Ishikawa (cell line): ENCODE measurements around the gene TSGA10IP.

Experiments
- CEBPB ChIP-seq: IDR thresholded peaks from 2 replicates; pipeline ENCODE4 v1.6.1; 2012
- CREB1 ChIP-seq: IDR thresholded peaks from 2 replicates; pipeline ENCODE4 v1.6.1; 2012; ENCODE audit warnings: low read depth
- EGR1 ChIP-seq: IDR thresholded peaks from 2 replicates; pipeline ENCODE4 v1.6.1; 2012
- EP300 ChIP-seq: IDR thresholded peaks from 2 replicates; pipeline ENCODE4 v1.6.1; 2012; ENCODE audit warnings: borderline replicate concordance
- FOXM1 ChIP-seq: IDR thresholded peaks from 2 replicates; pipeline ENCODE4 v1.6.1; 2012; ENCODE audit warnings: low read depth, borderline replicate concordance
- MAX ChIP-seq: IDR thresholded peaks from 2 replicates; pipeline ENCODE4 v1.6.1; 2012
- NFIC ChIP-seq: IDR thresholded peaks from 2 replicates; pipeline ENCODE4 v1.6.1; 2012
- RAD21 ChIP-seq: IDR thresholded peaks from 2 replicates; pipeline ENCODE4 v1.6.1; 2012; ENCODE audit warnings: low read depth
- REST ChIP-seq: IDR thresholded peaks from 2 replicates; pipeline ENCODE4 v1.6.1; 2012; ENCODE audit warnings: low read depth, mild to moderate bottlenecking
- TAF1 ChIP-seq: IDR thresholded peaks from 2 replicates; pipeline ENCODE4 v1.6.1; 2012; ENCODE audit warnings: low read depth, mild to moderate bottlenecking
- TCF12 ChIP-seq: IDR thresholded peaks from 2 replicates; pipeline ENCODE4 v1.6.1; 2012; ENCODE audit warnings: low read depth
- TEAD4 ChIP-seq: IDR thresholded peaks from 2 replicates; pipeline ENCODE4 v1.6.1; 2012
- USF1 ChIP-seq: IDR thresholded peaks from 2 replicates; pipeline ENCODE4 v1.6.1; 2012
- YY1 ChIP-seq: IDR thresholded peaks from 2 replicates; pipeline ENCODE4 v1.6.1; 2012; ENCODE audit warnings: low read depth
- ZBTB7A ChIP-seq: IDR thresholded peaks from 2 replicates; pipeline ENCODE4 v1.6.1; 2012; ENCODE audit warnings: low read depth

TSGA10IP gene

GRCh38 chr11:65918211-65919140, 26.8 kb upstream of the TSGA10IP start, which contains the start of gene C11orf68:
Gene C11orf68 (minus strand): TSS chr11:65919062. CDS start chr11:65919031, 31 bp downstream.
- no peak for TF ChIP-seq USF1
- peak; percentile 91 for TF ChIP-seq YY1
- TF ChIP-seq EGR1 = peak; percentile 59; the same call in 1 of the 2 replicates
- TF ChIP-seq MAX = peak; percentile 29; the same call in 1 of the 2 replicates
- TF ChIP-seq ZBTB7A = no peak
- TF ChIP-seq TEAD4 = no peak
- TF ChIP-seq RAD21 = no peak
- 0 out of 2 replicates have a peak, but pooled peaks have one; percentile 7 for TF ChIP-seq EP300
- TF ChIP-seq TAF1 = peak; percentile 10; the same call in 1 of the 2 replicates
- no peak for TF ChIP-seq CREB1

- TF ChIP-seq TAF1 = peak; percentile 56
- peak; percentile 15; the same call in 1 of the 2 replicates for TF ChIP-seq CEBPB
- TF ChIP-seq NFIC = peak; percentile 54; the same call in 1 of the 2 replicates
- peak; percentile 78; the same call in 1 of the 2 replicates for TF ChIP-seq TCF12
- no peak for TF ChIP-seq RAD21
- peak; percentile 63 for TF ChIP-seq EP300
- peak; percentile 49; the same call in 1 of the 2 replicates for TF ChIP-seq CREB1
- TF ChIP-seq USF1 = peak; percentile 23; the same call in 1 of the 2 replicates
- no peak for TF ChIP-seq FOXM1
- no peak for TF ChIP-seq YY1
- peak; percentile 81 for TF ChIP-seq MAX
- 0 out of 2 replicates have a peak, but pooled peaks have one; percentile 14 for TF ChIP-seq REST
- peak; percentile 100 for TF ChIP-seq EGR1
- TF ChIP-seq ZBTB7A = no peak
- TF ChIP-seq TEAD4 = peak; percentile 59
These were observed 26.1 kb upstream of the TSGA10IP start, which contains the start of gene DRAP1 for GRCh38 chr11:65919141-65919572. Gene DRAP1 (plus strand): TSS chr11:65919426. CDS start chr11:65919502, 76 bp downstream.

GRCh38 chr11:65919573-65920371, 25.5 kb upstream of the TSGA10IP start:
- TF ChIP-seq EGR1 (no peak), RAD21 (no peak), USF1 (no peak), MAX (no peak; the same call in 1 of the 2 replicates), EP300 (no peak), TEAD4 (no peak), ZBTB7A (0 out of 2 replicates have a peak, but pooled peaks have one; percentile 61), CEBPB (no peak), TCF12 (no peak), TAF1 (peak; percentile 27; the same call in 1 of the 2 replicates), FOXM1 (no peak), REST (no peak), NFIC (no peak), YY1 (no peak), CREB1 (no peak)
